ENCODE measurements around the gene ANKH. TPM values are rescaled to one million over a fixed set of nuclear protein-coding genes. Genes with fewer than 3 reads are reported as not detected.

ANKH gene
- total and polyA plus RNA-seq, 10 of the 15 experiments (the other 5 are each of a cell fraction or from before 2014, with no cell fraction given) = 2.1 to 43.9 (median 14.4) TPM

GRCh38 chr5:14914193-14914592 lies 42.6 kb upstream of the ANKH start (continued):
- no peak for TF ChIP-seq BCLAF1 (IDR thresholded peaks at IDR 0.05)

DNA sequence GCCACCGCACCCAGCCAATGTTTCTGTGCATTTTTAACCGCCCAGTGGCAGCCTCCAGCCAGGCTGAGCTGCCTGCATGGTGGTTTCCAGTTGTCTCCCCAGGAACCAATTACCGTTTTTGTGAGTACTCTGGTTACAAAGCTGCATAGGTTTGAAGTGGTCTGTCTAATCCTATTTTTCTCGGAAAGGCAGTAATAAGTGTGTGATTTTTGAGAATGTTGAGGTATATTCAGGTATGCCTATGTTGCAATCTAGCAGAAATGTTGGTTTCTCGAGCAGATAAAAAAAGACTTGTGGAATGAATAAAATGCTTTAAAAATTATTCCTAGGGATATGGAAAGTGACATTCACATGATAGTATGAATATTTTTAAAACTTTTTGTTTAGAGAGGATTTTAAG lies 41.5 kb upstream of the ANKH start:
- intact Hi-C loops (cut with micrococcal nuclease; ENCODE audit: unreplicated experiment) = no loop called here
- WGBS (ENCODE audit: insufficient coverage, insufficient replicate concordance, low lambda C conversion rate, missing lambda C conversion rate) = 36% methylated on average over 5 of the region's 5 CpGs
- FAIRE-seq (no peak), ATAC-seq (no peak), DNase-seq (ENCODE audit: low read depth, low spot score) (no peak)
- Histone ChIP-seq H3K4me3 (no peak overlapping the region), H3K27ac (ENCODE audit: control insufficient read depth, insufficient read depth) (no peak overlapping the region), H2AFZ (ENCODE audit: control insufficient read depth, low read depth, low read length) (no peak overlapping the region), H3K4me1 (ENCODE audit: control insufficient read depth, insufficient read depth, low read length) (no peaks in the 10 kb centered on the region), H3K9ac (ENCODE audit: control insufficient read depth, insufficient read depth, low read length) (no peak overlapping the region), H3K27me3 (replicated peaks in 1 of 2; ENCODE audit: control insufficient read depth in 2 of 2, insufficient read depth in 2 of 2, low read length in 1 of 2) (no peaks in the 10 kb centered on the region; a peak in 1 of 4 replicates), H3K79me2 (ENCODE audit: control insufficient read depth, insufficient read depth, low read length) (no peaks in the 10 kb centered on the region), H3K4me2 (ENCODE audit: control insufficient read depth, insufficient read depth) (no peak overlapping the region), H4K20me1 (ENCODE audit: control insufficient read depth, insufficient read depth) (no peaks in the 10 kb centered on the region), H3K9me3 (replicated peaks; ENCODE audit: control insufficient read depth, insufficient read depth, low read length) (no peaks in the 10 kb centered on the region), H3K36me3 (ENCODE audit: control insufficient read depth in 2 of 2, insufficient read depth in 2 of 2, low read length in 1 of 2) (no peaks in the 10 kb centered on the region)
- CTCF ChIA-PET = interaction anchor here (0.9 to 1.3 kb wide), 2 partner anchors 90 to 99 kb away, joined by 3 read pairs; no protein-coding TSS in a partner anchor
- TF ChIP-seq SMC3 (IDR thresholded peaks at IDR 0.05; ENCODE audit: borderline replicate concordance, low read length) (no peak), ZNF207 (IDR thresholded peaks at IDR 0.05; ENCODE audit: borderline replicate concordance) (no peak)
- BruUV-seq (replicated peaks) = no TSS peak
- in situ Hi-C loops (cut with MboI) = no loop called here
- SMC1A ChIA-PET (ENCODE audit: uncharacterized antibody, unreplicated experiment) = no interaction called here
- RAD21 ChIA-PET (ENCODE audit: unreplicated experiment) = no interaction called here
- POLR2A ChIA-PET = no interaction called here

Measured in GM12878 (cell line).